ENCODE results near the gene DDA1. TPM values are rescaled to one million over a fixed set of nuclear protein-coding genes. Genes with fewer than 3 reads are reported as not detected.

The DDA1 gene
- total RNA-seq, 4 donors from 2014 or later, result 15.2 to 37.2 (median 23.9) TPM

DNA sequence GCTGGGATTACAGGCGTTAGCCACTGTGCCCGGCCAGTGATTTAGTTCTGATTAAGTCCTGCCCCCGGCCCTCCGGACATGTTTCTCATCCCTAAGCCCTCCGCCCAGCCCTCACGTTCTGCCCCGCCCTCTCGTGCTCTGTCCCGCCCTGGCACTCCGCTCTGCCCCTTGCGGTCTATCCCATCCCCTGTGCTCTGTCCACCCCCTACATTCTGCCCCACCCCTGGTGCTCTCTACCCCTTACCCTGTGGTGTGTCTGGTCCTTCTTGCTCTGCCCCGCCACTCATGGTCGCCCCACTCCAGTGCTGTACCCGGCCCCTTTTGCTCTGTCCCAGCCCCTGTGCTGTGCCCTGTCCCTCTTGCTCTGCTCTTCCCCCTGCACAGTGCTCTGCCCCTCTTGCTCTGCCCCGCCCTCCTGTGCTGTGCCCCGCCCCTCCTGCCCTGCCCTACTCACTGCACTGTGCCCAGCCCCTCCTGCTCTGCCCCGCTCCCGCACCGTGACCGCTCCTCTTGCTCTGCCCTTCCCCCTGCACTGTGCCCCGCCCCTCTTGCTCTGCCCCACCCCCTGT, 31.0 kb downstream of the DDA1 start:
- Histone ChIP-seq H3K4me1 (peaks cover under 1 to 15% (median 6%) of the 10 kb centered on the region in 4 donors), H3K9me3 (no peaks in the 10 kb centered on the region), H3K27ac (peak overlapping the region in 1 of 4 donors; percentile 59), H3K27me3 (no peaks in the 10 kb centered on the region), H3K4me3 (peak overlapping the region in 1 of 4 donors; percentile 38), H3K36me3 (no peaks in the 10 kb centered on the region)
- peak in 2 of 3 donors; percentile 87 to 90 for DNase-seq
- no peak for TF ChIP-seq POLR2A (IDR thresholded peaks at IDR 0.05)
- TF ChIP-seq, protein P1, sequence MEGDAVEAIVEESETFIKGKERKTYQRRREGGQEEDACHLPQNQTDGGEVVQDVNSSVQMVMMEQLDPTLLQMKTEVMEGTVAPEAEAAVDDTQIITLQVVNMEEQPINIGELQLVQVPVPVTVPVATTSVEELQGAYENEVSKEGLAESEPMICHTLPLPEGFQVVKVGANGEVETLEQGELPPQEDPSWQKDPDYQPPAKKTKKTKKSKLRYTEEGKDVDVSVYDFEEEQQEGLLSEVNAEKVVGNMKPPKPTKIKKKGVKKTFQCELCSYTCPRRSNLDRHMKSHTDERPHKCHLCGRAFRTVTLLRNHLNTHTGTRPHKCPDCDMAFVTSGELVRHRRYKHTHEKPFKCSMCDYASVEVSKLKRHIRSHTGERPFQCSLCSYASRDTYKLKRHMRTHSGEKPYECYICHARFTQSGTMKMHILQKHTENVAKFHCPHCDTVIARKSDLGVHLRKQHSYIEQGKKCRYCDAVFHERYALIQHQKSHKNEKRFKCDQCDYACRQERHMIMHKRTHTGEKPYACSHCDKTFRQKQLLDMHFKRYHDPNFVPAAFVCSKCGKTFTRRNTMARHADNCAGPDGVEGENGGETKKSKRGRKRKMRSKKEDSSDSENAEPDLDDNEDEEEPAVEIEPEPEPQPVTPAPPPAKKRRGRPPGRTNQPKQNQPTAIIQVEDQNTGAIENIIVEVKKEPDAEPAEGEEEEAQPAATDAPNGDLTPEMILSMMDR (IDR thresholded peaks at IDR 0.05), result peak in 3 of 6 experiments; percentile 42 to 48 (median 44)

DNA sequence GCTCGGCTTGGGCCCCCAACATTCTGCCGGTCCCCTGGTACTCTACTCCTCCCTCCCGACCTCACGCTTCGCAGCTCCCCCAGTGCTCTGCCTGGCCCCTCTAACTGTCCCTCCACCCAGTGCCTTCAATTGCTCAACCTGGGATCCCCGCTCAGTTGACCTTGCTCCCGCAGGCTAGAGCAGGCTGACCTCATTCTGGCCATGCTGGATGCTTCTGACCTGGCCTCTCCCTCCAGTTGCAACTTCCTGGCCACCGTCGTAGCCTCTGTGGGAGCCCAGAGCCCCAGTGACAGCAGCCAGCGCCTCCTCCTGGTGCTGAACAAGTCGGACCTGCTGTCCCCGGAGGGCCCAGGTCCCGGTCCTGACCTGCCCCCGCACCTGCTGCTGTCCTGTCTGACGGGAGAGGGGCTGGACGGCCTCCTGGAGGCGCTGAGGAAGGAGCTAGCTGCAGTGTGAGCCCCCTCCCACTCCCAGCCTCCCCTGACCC, 31.6 kb downstream of the DDA1 start:
- Histone ChIP-seq H3K9me3 (no peaks in the 10 kb centered on the region), H3K36me3 (no peaks in the 10 kb centered on the region), H3K27ac (peak overlapping the region in 1 of 4 donors; percentile 59), H3K4me1 (peaks cover 0 to 10% (median 6%) of the 10 kb centered on the region in 4 donors), H3K4me3 (peak overlapping the region in 1 of 4 donors; percentile 38), H3K27me3 (no peaks in the 10 kb centered on the region)
- TF ChIP-seq, protein P1 (IDR thresholded peaks at IDR 0.05), result no peak
- no peak for TF ChIP-seq POLR2A (IDR thresholded peaks at IDR 0.05)
- DNase-seq, result no peak

DNA sequence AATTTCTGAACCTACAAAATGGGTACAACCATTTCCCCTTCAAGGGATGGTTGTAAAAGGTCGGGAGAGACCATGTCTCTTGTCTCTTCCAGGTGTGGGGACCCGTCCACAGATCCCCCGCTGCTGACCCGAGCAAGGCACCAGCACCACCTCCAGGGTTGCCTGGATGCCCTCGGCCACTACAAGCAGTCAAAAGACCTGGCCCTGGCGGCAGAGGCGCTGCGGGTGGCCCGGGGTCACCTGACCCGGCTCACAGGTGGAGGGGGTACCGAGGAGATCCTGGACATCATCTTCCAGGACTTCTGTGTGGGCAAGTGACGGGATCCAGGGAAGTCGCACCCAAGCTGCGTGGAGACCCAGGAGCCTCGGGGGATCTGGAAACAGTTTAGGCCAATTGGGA, 32.0 kb downstream of the DDA1 start:
- TF ChIP-seq, protein P1 (IDR thresholded peaks at IDR 0.05), result no peak
- no peak for TF ChIP-seq POLR2A (IDR thresholded peaks at IDR 0.05)
- Histone ChIP-seq H3K27ac (no peak overlapping the region), H3K4me1 (peaks cover 0 to 11% (median 6%) of the 10 kb centered on the region in 4 donors)

DNA sequence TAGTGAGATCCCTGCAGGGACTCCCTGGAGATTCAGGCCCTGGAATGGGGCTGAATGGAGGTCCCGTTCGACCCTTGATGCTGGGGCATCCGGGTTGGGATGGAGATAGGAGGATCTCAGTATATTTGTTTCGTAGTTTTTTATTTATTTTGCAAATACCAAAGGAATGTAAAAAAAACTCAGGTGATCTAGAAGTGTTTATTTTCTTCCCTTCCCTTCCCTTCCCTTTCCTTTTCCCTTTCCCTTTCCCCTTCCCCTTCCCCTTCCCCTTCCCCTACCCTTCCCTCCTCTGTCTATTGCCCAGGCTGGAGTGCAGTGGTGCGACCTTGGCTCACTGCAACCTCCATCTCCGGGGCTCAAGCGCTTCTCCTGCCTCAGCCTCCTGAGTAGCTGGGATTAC, 32.5 kb downstream of the DDA1 start:
- TF ChIP-seq, protein P1 (IDR thresholded peaks at IDR 0.05), result no peak
- TF ChIP-seq POLR2A (IDR thresholded peaks at IDR 0.05), result no peak
- no peak overlapping the region for H3K27ac ChIP-seq
- H3K27me3 ChIP-seq, result no peaks in the 10 kb centered on the region
- no peak for DNase-seq
- H3K9me3 ChIP-seq, result no peaks in the 10 kb centered on the region
- no peaks in the 10 kb centered on the region for H3K36me3 ChIP-seq
- peaks cover 0 to 15% (median 6%) of the 10 kb centered on the region in 4 donors for H3K4me1 ChIP-seq
- no peak overlapping the region for H3K4me3 ChIP-seq

More for the DNA sequence above, 32.0 kb downstream of the DDA1 start:
- H3K27me3 ChIP-seq, result no peaks in the 10 kb centered on the region
- H3K4me3 ChIP-seq, result no peak overlapping the region
- no peak for DNase-seq
- no peaks in the 10 kb centered on the region for H3K9me3 ChIP-seq
- H3K36me3 ChIP-seq, result no peaks in the 10 kb centered on the region

DNA sequence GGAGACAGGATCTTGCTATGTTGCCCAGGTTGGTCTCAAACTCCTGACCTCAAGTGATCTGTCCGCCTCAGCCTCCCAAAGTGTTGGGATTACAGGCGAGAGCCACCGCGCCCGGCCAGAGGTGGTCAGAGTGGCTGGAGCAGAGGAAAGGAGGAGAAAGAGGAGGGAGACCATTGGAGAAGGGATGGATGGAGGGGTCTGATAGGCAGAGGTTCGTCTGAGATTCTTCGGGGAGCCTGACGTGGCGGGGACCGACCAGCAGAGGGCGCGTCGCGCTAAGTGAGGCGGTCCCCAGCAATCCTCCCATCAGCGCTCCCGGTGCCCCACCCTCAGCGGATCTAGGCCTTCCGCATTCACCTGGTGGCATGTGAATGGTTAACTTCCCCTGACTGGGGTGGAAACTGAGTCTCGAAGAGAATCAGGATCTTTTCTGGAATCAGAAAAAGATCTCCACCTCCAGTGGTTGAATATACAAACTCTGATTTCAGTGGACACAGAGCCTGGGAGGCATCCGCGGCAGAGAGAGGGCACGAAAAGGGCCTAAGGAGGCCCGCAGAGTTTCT, 36.8 kb downstream of the DDA1 start:
- H3K27me3 ChIP-seq, result no peaks in the 10 kb centered on the region
- DNase-seq, result peak; percentile 72 to 92 (median 85)
- H3K4me3 ChIP-seq, result no peak overlapping the region
- no peaks in the 10 kb centered on the region for H3K36me3 ChIP-seq
- peak overlapping the region in 2 of 4 donors; percentile 3 to 17 for H3K27ac ChIP-seq
- H3K4me1 ChIP-seq, result peaks cover 0 to 6% (median 0%) of the 10 kb centered on the region in 4 donors
- H3K9me3 ChIP-seq, result no peaks in the 10 kb centered on the region
- TF ChIP-seq, protein P1 (IDR thresholded peaks at IDR 0.05), result peak; percentile 89 to 94 (median 90)
- no peak for TF ChIP-seq POLR2A (IDR thresholded peaks at IDR 0.05)
